HG02973 (cell line): ENCODE results near the gene CD2AP.
A peak's percentile ranks its signal among the peaks of the same experiment; 100 is the strongest.
"Not testable (repeated sequence)": the region's sequence is repeated elsewhere in the genome, so short reads cannot be mapped to it uniquely, and the experiment has no call there.

ENCODE experiments used
- ATAC-seq: cut with Tn5 transposase; IDR thresholded peaks from one replicate; pipeline ENCODE4 v1.9.1; 2021; ENCODE audit warnings: moderate library complexity; ENCODE audit not compliant: unreplicated experiment

CD2AP gene

GRCh38 chr6:47556459-47556858, 78.9 kb downstream of the CD2AP start:
- ATAC-seq: not testable (repeated sequence)

- ATAC-seq: no peak
These were observed 85.6 kb downstream of the CD2AP start for GRCh38 chr6:47563162-47563561.

- ATAC-seq: not testable (repeated sequence)
These were observed 89.0 kb downstream of the CD2AP start for GRCh38 chr6:47566602-47567001.

GRCh38 chr6:47567586-47567985, 90.0 kb downstream of the CD2AP start:
- no peak for ATAC-seq

GRCh38 chr6:47571488-47571887, 93.9 kb downstream of the CD2AP start:
- no peak for ATAC-seq

GRCh38 chr6:47573109-47573508, 95.5 kb downstream of the CD2AP start:
- no peak for ATAC-seq

- no peak for ATAC-seq
These were observed 97.2 kb downstream of the CD2AP start for GRCh38 chr6:47574789-47575188.

GRCh38 chr6:47579040-47579439, 101.5 kb downstream of the CD2AP start:
- ATAC-seq: no peak

- peak; percentile 84 for ATAC-seq
These were observed 104.0 kb downstream of the CD2AP start for GRCh38 chr6:47581591-47581990.

- ATAC-seq: no peak
These were observed 109.9 kb downstream of the CD2AP start for GRCh38 chr6:47587493-47587892.

GRCh38 chr6:47592131-47592840, 114.7 kb downstream of the CD2AP start:
- no peak for ATAC-seq

GRCh38 chr6:47593979-47594378, 116.4 kb downstream of the CD2AP start:
- ATAC-seq: no peak

GRCh38 chr6:47595785-47596184, 118.2 kb downstream of the CD2AP start:
- ATAC-seq: no peak

- ATAC-seq: no peak
These were observed 120.8 kb downstream of the CD2AP start for GRCh38 chr6:47598367-47598766.

GRCh38 chr6:47599512-47599911, 121.9 kb downstream of the CD2AP start:
- no peak for ATAC-seq

- ATAC-seq: no peak
These were observed 125.6 kb downstream of the CD2AP start for GRCh38 chr6:47603227-47603626.

- no peak for ATAC-seq
These were observed 126.4 kb downstream of the CD2AP start for GRCh38 chr6:47603995-47604394.

GRCh38 chr6:47621838-47622449, 144.4 kb downstream of the CD2AP start:
- no peak for ATAC-seq

- no peak for ATAC-seq
These were observed 149.2 kb downstream of the CD2AP start for GRCh38 chr6:47626782-47627181.

- ATAC-seq: no peak
These were observed 151.1 kb downstream of the CD2AP start for GRCh38 chr6:47628448-47629272.

GRCh38 chr6:47629954-47630353, 152.4 kb downstream of the CD2AP start:
- no peak for ATAC-seq

- ATAC-seq: no peak
These were observed 153.0 kb downstream of the CD2AP start for GRCh38 chr6:47630587-47630986.
